Fibroblast of upper back skin (primary cell): ENCODE data around the gene SLC9A9.

ENCODE experiments used
- DNase-seq: peaks from one replicate; pipeline ENCODE4 v3.0.0-alpha.2; 2013

Gene SLC9A9

DNA sequence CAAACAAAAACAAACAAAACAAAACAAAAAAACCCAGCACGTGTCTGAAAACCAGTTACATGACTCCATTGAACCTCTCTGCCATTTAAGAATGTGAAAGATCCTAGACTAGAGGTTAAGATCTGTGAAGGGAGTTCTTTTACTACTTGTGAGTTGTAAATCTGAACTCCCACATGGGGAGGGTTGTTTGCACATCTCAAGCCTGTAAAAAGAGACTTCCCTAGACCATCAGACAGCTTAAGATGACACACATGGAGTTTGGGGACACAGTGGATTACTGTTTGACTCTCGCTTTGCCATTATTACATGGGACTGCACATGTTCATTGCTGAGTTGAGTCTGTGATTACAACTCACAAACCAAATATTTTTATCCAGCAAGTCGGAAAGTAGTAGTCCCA lies 171.5 kb downstream of the SLC9A9 start:
- DNase-seq = no peak

DNA sequence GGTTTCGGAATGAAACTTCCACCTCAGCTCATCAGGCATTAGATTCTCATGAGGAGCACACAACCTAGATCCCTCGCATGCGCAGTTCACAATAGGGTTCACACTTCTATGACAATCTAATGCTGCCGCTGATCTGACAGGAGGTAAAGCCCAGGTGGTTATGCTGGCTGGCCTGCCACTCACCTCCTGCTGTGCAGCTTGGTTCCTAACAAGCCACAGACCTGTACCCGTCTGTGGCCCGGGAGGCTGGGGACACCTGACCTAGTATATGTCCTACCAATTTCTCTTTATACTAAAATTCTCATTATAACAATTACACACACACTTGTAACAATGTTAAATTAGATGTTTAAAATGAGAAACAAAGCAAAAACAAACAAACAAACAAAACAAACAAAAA lies 172.2 kb downstream of the SLC9A9 start:
- DNase-seq = no peak

GRCh38 chr3:143674100-143674968 lies 173.9 kb downstream of the SLC9A9 start:
- DNase-seq = peak; percentile 68

DNA sequence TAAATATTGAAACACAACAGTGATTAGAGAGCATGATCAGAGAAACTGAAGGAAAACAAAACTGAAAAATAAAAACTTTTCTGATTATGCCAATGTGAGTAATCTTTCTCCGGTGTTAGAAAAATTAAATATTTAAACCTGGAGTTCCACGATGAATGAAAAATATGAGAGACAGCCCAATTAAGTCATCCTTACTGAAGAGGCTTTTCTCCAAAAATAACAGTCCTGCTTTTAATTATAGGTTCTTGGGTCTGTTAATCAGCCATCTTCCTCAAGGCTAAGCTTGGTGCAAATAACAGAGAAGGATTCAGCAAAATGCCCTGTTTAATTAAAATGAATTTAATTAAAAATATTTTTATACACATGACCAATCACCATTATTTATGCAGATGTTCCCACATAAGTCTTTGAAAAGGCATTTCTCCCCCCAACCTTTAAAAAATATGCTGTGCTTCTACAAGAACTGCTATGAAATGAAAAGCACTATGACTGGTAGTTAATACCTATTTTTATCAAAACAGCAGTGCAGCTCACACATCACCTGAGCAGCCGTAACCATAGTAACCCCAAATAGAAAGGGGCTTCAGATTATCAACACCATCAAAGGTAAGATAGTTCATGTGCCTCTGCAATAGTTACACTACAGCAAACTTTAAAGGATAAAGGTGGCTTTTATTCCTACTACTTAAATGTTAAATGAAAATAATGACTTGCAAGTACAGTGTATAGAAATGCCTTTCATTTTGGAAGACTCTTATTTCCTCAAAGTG lies 175.7 kb downstream of the SLC9A9 start:
- no peak for DNase-seq

DNA sequence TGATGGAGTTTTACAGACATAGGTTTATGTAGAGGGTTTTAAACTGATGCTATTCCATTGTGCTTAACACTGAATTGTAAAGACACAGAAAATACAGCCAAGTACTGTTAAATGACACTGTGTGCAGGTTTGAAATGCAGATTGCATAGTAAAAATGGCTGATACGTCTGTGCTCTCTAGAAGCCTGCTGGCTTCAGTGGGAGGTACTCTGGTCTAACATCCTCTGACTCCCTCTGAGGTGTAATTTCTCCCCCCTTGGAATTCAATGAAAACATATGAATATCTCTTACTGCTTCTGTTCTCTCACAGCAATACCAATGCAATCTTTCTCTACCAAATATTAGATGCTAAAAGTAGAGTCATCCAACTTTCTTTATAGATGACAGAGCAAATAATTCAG lies 176.6 kb downstream of the SLC9A9 start:
- DNase-seq = no peak

DNA sequence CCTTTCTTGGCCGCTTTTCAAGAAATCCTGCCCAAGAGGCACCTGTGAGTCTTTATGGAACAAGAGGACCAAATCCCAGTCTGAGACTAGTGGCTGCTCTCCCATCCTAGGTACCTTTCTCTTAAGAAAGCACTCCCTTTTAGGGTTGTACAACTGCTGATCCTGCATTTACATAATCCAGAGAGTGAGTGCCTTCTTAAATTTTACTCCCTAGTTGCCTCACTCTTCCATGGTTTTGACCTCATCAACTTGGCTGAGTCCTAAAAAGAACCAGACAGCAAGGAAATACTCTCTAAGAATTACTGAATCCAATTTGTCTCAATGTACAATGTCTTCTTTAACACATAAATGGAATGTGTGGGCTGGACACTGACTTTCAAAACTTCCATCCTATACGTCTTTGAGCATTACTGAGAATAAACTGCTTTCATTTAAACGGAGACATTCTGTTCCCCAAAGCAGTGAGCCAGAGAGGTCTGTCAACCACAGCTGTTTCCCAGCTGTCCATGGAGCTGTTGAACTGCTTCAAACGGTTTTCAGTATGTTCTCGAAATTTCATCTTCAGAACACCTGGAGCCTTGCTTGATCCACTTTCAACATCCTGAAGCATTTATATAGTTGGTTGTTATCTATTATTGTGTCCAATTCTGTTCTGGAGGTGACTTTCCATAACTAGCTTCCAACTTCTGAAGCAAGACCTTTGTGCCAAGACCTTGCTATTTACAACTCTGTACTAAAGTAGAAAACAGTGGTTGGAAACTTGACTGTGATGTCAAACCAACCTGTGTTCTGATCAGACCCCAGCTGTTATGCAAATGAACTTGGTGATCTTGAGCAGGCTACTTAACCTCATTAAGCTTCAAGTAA lies 179.1 kb downstream of the SLC9A9 start:
- DNase-seq = no peak

GRCh38 chr3:143668385-143668784 lies 179.9 kb downstream of the SLC9A9 start:
- DNase-seq = no peak

DNA sequence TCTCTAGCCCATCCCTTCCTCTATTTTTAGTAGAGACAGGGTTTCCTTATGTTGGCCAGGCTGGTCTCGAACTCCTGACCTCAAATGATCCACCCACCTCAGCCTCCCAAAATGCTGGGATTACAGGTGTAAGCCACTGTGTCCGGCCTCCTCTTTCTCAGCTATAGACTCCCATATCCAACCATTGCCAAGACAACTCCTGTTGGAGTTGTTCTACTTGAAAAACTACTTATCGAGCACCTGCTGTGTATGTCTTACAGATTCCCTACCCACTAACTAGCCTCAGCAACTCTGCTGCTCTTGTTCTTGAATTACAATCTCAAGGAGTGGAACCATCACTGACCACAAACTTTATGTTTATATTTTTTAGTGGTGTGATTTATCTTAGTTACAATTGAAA lies 186.6 kb downstream of the SLC9A9 start:
- DNase-seq = no peak

DNA sequence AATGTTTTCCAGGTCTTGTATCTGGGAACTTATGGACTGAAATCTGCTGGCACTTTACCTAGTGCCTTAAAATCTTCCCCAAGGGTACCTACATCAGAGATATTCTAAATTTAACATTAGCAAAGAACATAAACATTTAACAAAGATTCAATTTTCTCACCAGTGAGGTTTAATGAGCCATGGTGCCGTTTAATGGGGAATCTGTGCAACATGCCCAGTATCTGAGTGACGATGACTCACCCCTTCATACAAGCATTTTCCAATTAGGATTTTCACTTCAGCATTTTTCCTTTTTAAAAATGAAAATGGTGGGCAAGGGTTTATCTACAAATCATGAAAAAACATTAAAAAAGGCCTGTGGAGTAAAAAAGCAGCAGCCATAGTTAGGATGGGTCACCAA lies 189.4 kb downstream of the SLC9A9 start:
- peak; percentile 13 for DNase-seq

GRCh38 chr3:143658116-143658515 lies 190.2 kb downstream of the SLC9A9 start:
- DNase-seq = no peak

GRCh38 chr3:143657391-143657790 lies 190.9 kb downstream of the SLC9A9 start:
- peak; percentile 46 for DNase-seq

- DNase-seq = no peak
These were observed 193.4 kb downstream of the SLC9A9 start for GRCh38 chr3:143654906-143655305.

DNA sequence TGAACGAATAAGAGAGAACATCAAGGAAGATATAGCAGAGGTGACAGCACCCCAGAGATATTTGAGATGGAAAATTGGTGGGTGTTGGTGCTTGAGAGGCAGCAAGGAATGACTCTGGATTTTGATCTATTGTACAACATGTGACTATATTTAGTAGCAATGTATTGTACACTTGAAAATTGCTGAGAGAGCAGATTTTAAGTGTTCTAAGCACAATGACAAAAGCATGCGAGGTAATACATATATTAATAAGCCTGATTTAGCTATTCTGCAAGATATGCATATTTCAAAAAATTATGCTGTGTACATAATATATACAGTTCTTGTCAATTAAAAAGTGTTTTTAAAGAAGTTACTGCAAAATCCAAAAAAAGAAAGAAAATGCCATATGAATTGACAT lies 194.3 kb downstream of the SLC9A9 start:
- no peak for DNase-seq

DNA sequence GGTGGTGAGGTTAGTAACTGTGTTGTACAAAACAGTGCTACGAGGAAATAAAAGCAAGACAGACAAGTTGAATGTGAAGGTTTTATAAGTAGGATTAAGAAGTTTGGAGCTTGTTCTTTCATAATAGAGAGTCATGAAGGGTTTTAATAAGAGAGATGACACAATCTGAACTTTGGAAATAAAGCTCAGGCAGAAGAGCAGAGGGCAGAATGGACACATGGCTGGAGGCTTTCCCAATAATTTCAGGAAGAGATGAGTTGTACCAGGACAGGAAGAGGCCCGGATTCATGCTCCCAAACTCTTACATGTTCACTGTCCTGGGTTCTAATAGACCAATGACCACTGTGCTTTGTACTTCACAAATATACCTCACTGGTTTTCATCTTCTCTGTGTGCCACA lies 194.8 kb downstream of the SLC9A9 start:
- no peak for DNase-seq

- DNase-seq = no peak
These were observed 196.2 kb downstream of the SLC9A9 start for GRCh38 chr3:143652118-143652517.

DNA sequence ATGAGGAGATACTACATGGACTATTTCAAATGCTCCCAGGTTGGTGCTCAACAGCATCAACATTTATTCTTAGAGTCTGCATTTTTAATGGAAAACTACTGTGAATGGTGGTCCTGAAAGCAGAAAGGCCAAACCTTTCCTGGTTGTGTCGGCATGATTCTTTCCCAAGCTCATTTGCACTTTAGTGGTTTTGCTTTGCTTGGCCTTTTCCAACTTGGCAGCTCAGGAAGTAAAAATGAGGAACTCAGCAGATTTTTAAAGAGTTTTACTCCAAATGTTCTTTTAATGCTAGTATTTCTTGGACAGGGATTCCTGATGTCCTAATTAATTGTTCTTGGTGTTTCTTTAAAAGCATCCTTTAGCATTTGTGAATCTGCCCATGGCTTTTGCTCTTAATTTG lies 197.4 kb downstream of the SLC9A9 start:
- DNase-seq = no peak

DNA sequence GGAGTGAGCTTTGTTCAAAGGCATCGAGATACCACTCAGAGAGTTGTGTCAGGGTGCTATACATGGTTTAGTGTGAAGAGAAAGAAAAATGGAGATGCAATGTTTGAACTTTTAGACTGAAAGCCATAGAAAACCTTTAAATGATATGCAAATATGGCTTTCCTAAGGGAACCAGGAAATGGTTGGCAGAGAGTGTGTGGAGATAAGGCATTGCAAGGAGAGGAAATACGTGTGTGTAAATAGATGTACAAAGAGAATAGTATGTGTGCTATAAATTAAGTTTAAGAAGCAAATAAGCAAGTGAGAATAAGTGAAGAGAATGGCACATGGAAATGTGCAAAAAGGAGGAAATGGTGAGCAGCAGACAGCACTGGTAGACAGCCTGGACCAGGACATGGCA lies 198.1 kb downstream of the SLC9A9 start:
- DNase-seq = no peak

DNA sequence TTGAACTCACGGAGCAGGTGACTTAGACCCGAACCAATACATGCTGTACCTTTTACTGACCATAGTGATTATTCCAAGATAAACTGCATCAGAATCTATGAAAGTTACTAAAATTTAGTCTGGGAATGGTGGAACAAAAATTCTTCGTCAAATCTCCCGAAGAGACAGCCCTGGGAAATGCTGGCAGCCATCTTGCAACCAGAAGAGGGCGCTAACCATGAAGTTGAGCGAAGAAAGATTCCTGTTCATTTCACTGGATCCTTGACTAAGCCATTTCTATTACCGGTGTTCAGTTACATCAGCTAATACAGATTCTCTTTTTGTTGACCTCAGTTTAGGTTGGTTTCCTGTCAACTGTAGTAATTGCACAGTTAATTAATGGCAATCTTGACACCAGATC lies 199.6 kb downstream of the SLC9A9 start:
- no peak for DNase-seq

DNA sequence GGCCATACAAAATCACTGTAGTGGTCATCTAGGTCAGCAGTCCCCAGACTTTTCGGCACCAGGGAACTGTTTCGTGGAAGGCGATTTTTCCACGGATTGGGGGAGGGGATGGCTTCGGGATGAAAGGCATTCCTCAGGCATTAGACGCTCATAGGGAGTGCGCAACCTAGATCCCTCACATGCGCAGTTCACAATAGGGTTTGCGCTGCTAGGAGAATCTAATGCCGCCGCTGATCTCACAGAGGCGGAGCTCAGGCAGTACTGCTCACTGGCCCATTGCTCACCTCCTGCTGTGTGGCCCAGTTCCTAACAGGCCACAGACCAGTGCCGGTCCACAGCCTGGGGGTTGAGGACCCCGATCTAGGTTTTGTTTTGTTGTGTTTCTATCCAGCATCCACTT lies 200.1 kb downstream of the SLC9A9 start:
- no peak for DNase-seq

GRCh38 chr3:143644370-143645089 lies 203.7 kb downstream of the SLC9A9 start:
- peak; percentile 75 for DNase-seq

DNA sequence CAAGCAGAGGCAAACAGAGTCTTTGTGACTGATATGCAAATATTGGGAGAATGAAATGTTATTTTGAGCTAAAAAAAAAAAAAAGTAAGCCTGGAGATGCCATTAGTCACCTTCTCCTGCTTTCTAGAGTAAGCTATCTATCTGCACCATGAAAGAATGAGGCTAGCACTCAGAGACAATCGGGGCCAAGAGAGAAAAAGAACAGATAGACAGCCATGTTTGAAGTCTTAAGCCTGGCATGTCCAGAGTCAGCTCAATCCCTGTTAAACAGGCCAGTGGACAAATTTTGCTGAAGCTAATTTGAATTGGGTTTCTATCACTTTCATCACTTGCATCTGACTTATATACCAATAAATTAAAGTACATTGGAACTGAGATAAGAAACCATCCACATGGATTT lies 204.4 kb downstream of the SLC9A9 start:
- no peak for DNase-seq

- no peak for DNase-seq
These were observed 207.5 kb downstream of the SLC9A9 start for GRCh38 chr3:143640774-143641173.

GRCh38 chr3:143637133-143637532 lies 211.1 kb downstream of the SLC9A9 start:
- DNase-seq = no peak
